Muscle of leg (tissue), 11 donors: ENCODE data around the gene IL17RB. TPM values are rescaled to one million over a fixed set of nuclear protein-coding genes. Genes with fewer than 3 reads are reported as not detected.

Experiments used
- DNase-seq: peaks from one replicate; pipeline ENCODE4 v3.0.0; 2013
- H3K27ac ChIP-seq: one replicate; pipeline ENCODE4 v1.5.1; 2013; ENCODE audit warnings: mild to moderate bottlenecking, low read length, control low read depth
- H3K27me3 ChIP-seq: one replicate; pipeline ENCODE4 v1.6.1; 2013; ENCODE audit warnings: low read length; ENCODE audit not compliant: control insufficient read depth, insufficient read depth
- H3K36me3 ChIP-seq: one replicate; pipeline ENCODE4 v1.6.1; 2013; ENCODE audit warnings: low read length; ENCODE audit not compliant: control insufficient read depth, insufficient read depth
- H3K4me1 ChIP-seq: one replicate; pipeline ENCODE4 v1.6.1; 2013; ENCODE audit warnings: low read length; ENCODE audit not compliant: control insufficient read depth, insufficient read depth
- H3K4me3 ChIP-seq: one replicate; pipeline ENCODE4 v1.5.1; 2013; ENCODE audit warnings: low read length, control low read depth
- H3K9me3 ChIP-seq: replicated peaks from 2 replicates; pipeline ENCODE4 v1.6.1; 2013; ENCODE audit warnings: low read depth, low read length; ENCODE audit not compliant: control insufficient read depth
- WGBS: methylation state at CpG from one replicate; pipeline ENCODE4 v1.1.5; 2013; ENCODE audit warnings: missing lambda C conversion rate; ENCODE audit not compliant: insufficient coverage; 5-methylcytosine and 5-hydroxymethylcytosine counted together
- polyA plus RNA-seq, 8 donors: library from polyadenylated mRNA; unstranded; fragments of 120-200 nt; gene quantifications; one replicate each; pipeline versions ENCODE4 v1.2.1 to v1.2.3, GENCODE V29; 2013; ENCODE audit warnings: inconsistent platforms in 1 of 8, low replicate concordance in 1 of 8; ENCODE audit not compliant: insufficient read length in 8 of 8, insufficient read depth in 1 of 8
- total RNA-seq: library from RNA; stranded (reverse); fragments of 120-200 nt; gene quantifications from one replicate; pipeline ENCODE4 v1.2.4, GENCODE V29; 2013

Gene IL17RB
- total and polyA plus RNA-seq, 9 donors: 0.93 to 4.5 (median 3.4) TPM

- 68% methylated on average over 9 of the region's 14 CpGs for WGBS
- DNase-seq: no peak
These were observed 41.5 kb upstream of the IL17RB start for GRCh38 chr3:53804697-53805462.

GRCh38 chr3:53805463-53806159, 40.8 kb upstream of the IL17RB start:
- Histone ChIP-seq H3K36me3 (no peaks in the 10 kb centered on the region), H3K4me3 (no peak overlapping the region), H3K27me3 (no peaks in the 10 kb centered on the region), H3K27ac (no peak overlapping the region), H3K4me1 (peaks cover 26% of the 10 kb centered on the region), H3K9me3 (no peaks in the 10 kb centered on the region)
- no peak for DNase-seq
- 73% methylated on average over 3 of the region's 4 CpGs for WGBS

More at GRCh38 chr3:53804697-53805462, 41.5 kb upstream of the IL17RB start:
- Histone ChIP-seq H3K27me3 (no peaks in the 10 kb centered on the region), H3K4me3 (no peak overlapping the region), H3K36me3 (no peaks in the 10 kb centered on the region), H3K9me3 (no peaks in the 10 kb centered on the region), H3K4me1 (peaks cover 28% of the 10 kb centered on the region), H3K27ac (no peak overlapping the region)

GRCh38 chr3:53806182-53807116, 39.9 kb upstream of the IL17RB start:
- Histone ChIP-seq H3K27me3 (no peaks in the 10 kb centered on the region), H3K4me1 (peaks cover 26% of the 10 kb centered on the region), H3K36me3 (no peaks in the 10 kb centered on the region), H3K4me3 (no peak overlapping the region), H3K9me3 (no peaks in the 10 kb centered on the region), H3K27ac (no peak overlapping the region)
- WGBS: 72% methylated on average over 7 of the region's 10 CpGs
- DNase-seq: no peak

- Histone ChIP-seq H3K4me3 (no peak overlapping the region), H3K9me3 (no peaks in the 10 kb centered on the region), H3K27me3 (no peaks in the 10 kb centered on the region), H3K4me1 (peaks cover 26% of the 10 kb centered on the region), H3K36me3 (no peaks in the 10 kb centered on the region), H3K27ac (no peak overlapping the region)
- no peak for DNase-seq
- 67% methylated on average over 14 of the region's 15 CpGs for WGBS
These were observed 39.1 kb upstream of the IL17RB start for GRCh38 chr3:53807117-53807810.

- H3K36me3 ChIP-seq: no peaks in the 10 kb centered on the region
- 88% methylated on average over 10 of the region's 13 CpGs for WGBS
- DNase-seq: no peak
- H3K27ac ChIP-seq: no peak overlapping the region
- H3K9me3 ChIP-seq: no peaks in the 10 kb centered on the region
- H3K4me3 ChIP-seq: no peak overlapping the region
- peaks cover 26% of the 10 kb centered on the region for H3K4me1 ChIP-seq
- H3K27me3 ChIP-seq: no peaks in the 10 kb centered on the region
These were observed 37.9 kb upstream of the IL17RB start for GRCh38 chr3:53808496-53808895.

GRCh38 chr3:53809267-53809666, 37.1 kb upstream of the IL17RB start:
- Histone ChIP-seq H3K9me3 (no peaks in the 10 kb centered on the region), H3K27me3 (no peaks in the 10 kb centered on the region), H3K27ac (no peak overlapping the region), H3K4me1 (peaks cover 20% of the 10 kb centered on the region), H3K4me3 (no peak overlapping the region), H3K36me3 (no peaks in the 10 kb centered on the region)
- DNase-seq: no peak
- WGBS: 85% methylated on average over 8 of the region's 12 CpGs

GRCh38 chr3:53809764-53810400, 36.5 kb upstream of the IL17RB start:
- no peak overlapping the region for H3K4me3 ChIP-seq
- 87% methylated on average over 21 of the region's 28 CpGs for WGBS
- H3K4me1 ChIP-seq: peaks cover 15% of the 10 kb centered on the region
- no peaks in the 10 kb centered on the region for H3K36me3 ChIP-seq
- H3K27me3 ChIP-seq: no peaks in the 10 kb centered on the region
- no peak overlapping the region for H3K27ac ChIP-seq
- DNase-seq: no peak
- no peaks in the 10 kb centered on the region for H3K9me3 ChIP-seq

- no peaks in the 10 kb centered on the region for H3K27me3 ChIP-seq
- DNase-seq: no peak
- peaks cover 10% of the 10 kb centered on the region for H3K4me1 ChIP-seq
- H3K9me3 ChIP-seq: no peaks in the 10 kb centered on the region
- no peaks in the 10 kb centered on the region for H3K36me3 ChIP-seq
- 90% methylated on average over 18 of the region's 24 CpGs for WGBS
- H3K27ac ChIP-seq: no peak overlapping the region
- no peak overlapping the region for H3K4me3 ChIP-seq
These were observed 35.0 kb upstream of the IL17RB start for GRCh38 chr3:53811143-53811927.

- H3K27me3 ChIP-seq: no peaks in the 10 kb centered on the region
- no peak overlapping the region for H3K27ac ChIP-seq
- no peak for DNase-seq
- 38% methylated on average over 4 of the region's 4 CpGs for WGBS
- no peaks in the 10 kb centered on the region for H3K36me3 ChIP-seq
- H3K4me1 ChIP-seq: no peaks in the 10 kb centered on the region
- no peaks in the 10 kb centered on the region for H3K9me3 ChIP-seq
- H3K4me3 ChIP-seq: no peak overlapping the region
These were observed 33.9 kb upstream of the IL17RB start for GRCh38 chr3:53812434-53812833.
